Kidney tubule cell (primary cell): ENCODE measurements around the gene ISOC1.

Experiments
- DNase-seq: peaks from one replicate; pipeline ENCODE4 v3.0.0-alpha.2; 2018; ENCODE audit warnings: low spot score

The ISOC1 gene

DNA sequence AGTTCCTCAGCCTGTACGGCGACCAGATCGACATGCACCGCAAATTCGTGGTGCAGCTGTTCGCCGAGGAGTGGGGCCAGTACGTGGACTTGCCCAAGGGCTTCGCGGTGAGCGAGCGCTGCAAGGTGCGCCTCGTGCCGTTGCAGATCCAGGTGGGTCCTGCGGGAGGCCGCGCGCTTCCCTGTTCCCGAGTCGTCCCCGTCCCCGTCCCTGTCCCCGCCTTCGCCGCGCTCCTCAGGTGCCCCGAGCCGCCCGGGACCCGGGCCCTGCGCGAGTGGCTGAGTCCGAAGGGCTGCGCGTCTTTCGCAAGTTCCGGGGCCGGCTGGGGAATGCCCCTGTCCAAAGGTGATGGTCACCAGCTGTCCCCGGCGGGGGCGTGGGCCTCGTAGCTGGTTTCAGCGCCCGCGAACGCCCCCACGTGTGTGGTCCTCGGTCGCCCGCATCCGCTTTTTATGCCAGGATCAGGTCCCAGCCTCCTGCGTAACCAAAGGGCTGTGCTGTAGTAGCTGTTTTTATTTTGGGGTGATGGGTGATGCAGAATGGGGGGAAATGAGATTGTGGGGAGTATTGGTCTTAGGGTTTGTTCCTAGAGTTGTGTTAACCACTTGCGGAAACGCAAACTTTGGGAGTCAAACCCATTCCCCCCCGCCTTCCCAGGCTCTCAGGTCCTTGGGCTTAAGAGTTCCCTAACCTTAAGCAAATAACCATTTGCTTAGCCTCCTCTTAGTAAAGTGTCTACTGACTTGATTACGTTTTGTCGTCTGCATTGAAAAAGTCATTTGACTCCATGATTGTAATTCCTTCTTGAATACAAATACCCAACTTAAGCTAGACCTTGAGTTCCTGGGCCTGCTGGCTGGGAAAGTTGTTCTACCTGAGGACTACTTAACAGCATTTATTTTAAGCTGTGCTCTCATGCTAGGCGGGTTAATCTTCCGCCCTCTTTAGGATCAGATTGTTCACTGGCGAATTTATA, 663 bp downstream of the ISOC1 start:
- peak; percentile 60 for DNase-seq

DNA sequence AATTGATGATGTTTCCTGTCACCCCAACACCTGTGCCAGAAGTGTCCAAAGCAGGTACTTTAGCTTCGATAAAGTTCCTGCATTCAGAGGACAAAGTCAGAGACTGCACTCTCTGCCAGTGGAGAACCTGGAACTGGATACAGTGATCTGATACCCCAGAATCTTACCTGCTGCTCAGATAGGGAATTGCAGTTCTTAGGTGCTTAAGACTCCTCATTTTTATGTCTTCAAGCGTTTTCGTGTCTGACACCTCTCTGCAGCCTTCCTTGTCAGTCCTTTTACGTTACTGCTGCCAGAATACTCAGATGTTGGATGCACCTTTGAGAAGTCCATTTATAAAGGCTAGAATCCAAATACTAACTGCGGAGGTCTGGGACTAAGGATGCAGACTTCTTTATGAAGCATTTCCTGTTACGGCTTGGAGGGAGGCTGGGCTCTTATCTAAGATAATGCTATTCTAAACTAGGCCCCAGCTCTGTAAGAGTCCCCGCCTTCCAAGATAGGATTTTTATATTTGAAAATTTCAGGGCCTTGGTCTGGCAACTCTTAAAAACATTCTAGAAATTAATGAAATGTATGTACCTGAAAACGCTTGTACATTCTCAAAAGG, 1.9 kb downstream of the ISOC1 start:
- DNase-seq, result peak; percentile 21

DNA sequence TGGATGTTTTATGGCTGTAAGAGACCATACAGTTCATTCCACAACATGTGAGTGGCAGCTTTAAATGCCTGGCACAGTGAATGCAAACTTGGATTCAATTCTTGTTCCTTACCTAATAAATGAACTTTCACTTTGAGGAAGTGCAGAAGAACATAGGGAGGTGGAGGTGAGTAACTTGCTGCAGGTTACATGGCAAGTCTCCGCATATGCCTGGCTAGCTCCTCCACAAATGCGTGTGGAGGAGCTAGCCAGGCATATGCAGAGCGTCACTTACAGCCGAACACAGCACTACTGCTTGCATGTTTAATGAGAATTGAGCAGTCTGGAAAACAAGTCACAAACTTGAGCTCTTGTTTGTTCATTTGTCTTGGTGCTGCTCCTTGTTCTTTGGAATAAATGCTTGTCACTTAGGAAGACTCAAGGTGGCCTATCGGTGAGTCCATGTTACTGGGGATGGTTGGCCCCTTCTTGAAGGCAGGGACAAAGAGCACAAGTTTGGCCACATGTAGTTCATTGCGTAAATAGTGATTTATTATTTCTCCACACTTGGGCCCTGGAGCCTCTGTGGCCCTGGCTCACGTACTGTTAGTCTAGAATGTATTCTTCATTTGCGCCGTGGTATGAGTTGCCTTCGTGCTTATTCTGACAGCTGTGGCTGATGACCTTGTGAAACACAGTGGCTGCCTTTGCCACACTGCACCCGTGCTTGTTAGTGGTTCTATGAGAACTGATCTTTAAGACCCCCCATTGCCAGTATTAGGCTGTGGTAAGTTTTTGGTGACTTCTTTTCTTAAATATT, 3.1 kb downstream of the ISOC1 start:
- DNase-seq, result peak; percentile 20

DNA sequence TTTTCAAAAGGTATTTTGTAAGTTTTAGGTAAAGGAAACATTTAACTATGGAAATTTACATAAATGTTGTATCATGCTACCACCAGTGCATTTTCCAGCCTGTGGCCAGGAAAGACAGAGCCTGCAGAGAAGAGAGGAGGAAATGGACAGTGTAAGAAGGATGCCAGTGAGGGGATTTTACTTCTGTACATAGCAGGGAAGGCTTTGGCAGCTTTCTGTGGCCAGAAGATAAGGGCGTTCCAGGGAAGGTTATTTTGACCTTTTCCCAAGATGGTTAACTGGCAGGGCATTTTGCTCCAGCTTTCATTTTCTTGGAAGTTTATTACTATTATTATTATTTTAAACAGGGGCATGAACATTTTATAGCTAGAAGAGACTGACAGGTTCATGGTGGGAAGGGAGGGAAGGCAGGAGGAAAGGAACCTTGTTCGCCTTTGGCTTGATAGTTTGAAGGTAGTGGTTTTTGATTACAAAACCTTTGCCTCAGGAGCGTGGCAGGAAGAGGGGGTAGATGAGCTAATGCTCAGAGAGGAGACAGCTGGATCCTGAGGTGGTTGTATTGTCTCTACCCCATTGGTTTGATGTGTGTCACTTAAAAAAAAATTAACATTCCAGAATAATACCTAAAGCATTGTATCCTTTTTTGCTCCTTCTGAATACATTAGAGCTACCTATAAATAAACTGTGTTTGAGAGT, 4.1 kb downstream of the ISOC1 start:
- no peak for DNase-seq

DNA sequence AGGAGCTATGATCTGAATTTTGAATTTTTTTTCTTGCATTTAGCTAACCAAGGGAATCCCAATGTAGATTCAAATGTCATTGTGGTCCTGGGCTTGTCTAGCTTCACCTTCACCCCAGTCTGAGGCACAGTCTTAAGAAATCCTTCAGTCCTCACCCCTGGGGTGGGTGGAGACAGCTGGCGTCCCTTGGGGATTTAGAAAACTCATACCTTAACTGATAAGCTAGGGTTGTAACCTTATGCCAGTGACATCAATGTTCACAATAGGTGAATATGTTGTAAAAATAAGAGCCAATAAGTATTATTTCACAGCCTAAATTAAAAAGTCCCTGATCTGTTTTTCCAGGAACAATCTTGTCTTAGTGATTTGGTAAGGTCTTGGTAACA, 4.6 kb downstream of the ISOC1 start:
- no peak for DNase-seq

DNA sequence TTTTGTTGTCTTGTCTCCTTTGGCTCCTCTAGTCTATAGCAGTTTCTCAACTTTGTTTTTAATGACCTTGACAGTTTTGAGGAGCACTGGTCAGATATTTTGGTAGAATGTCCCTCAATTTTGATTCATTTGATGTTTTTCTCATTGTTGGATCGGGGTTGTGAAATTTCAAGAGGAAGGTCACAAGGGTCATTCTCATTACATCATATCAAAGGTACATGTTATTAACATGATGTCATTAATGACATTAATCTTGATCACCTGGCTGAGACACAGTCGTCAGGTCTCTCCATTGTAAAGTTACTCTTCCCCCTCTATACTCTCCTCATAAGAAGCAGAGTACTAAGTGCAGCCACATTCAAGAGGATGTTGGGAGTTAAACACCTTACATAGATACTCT, 7.2 kb downstream of the ISOC1 start:
- no peak for DNase-seq

DNA sequence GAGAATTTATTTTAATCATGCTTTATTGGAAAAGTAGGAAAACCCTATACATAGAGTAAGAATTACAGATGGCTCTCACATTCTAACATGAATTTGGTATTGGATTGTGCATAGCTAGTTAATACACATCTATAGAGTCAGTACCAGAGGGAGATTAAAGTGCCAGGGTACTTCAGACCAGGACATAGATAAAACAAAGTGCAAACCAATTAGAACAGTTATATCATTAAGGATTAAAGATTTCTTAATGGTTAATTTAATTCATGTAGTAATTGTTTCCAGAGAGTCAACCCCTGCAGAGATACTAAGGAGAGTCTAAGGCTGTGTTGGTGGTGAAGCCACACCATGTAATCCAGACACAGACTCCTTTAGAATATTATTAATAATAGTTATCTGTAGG, 8.8 kb downstream of the ISOC1 start:
- DNase-seq, result no peak

DNA sequence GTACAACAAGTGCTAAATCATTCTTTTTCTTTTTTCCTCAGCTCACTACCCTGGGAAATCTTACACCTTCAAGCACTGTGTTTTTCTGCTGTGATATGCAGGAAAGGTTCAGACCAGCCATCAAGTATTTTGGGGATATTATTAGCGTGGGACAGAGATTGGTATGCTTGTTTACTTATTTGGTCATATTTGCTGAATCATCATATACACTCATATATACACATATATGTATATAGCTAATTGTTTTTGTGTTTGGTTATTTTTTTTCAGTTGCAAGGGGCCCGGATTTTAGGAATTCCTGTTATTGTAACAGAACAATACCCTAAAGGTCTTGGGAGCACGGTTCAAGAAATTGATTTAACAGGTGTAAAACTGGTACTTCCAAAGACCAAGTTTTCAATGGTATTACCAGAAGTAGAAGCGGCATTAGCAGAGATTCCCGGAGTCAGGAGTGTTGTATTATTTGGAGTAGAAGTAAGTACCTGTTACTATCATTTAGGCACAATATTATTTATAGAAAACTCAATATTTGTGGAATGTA, 10.4 kb downstream of the ISOC1 start:
- no peak for DNase-seq

DNA sequence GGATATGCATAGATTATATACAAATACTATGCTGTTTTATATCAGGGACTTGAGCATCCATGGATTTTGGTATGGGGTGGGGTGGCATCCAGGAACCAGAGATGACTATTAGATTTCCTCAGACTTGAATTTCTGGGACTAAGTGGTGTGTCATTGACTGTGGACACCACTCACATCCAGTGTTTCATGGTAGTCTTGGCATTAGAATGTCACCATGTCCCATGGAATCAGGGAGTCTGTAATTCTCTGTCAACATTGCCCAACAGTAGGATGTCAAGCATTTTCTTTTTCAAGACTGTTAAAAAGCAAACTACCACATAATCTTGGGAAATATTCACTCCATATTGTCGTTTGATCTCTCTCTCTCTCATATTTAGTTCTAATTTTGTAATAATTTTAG, 13.1 kb downstream of the ISOC1 start:
- no peak for DNase-seq

DNA sequence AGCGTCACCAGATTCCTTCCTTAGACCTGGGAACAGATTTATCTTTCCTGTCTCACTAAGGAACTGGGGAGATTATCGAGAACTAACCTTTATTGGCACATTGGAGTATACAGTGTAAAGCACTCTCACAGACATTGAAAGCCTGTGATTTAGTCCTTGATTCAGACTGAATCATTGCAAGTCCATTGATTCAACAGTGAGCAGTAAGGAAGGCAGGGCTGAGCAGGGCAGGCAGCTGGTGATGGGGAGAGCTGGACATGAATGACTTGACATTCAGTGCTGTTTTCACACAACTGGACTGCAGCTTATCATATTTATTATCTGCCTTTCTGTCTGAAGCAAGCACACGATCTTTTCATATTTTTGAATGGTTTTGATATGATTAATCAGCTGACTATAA, 16.2 kb downstream of the ISOC1 start:
- DNase-seq, result no peak

DNA sequence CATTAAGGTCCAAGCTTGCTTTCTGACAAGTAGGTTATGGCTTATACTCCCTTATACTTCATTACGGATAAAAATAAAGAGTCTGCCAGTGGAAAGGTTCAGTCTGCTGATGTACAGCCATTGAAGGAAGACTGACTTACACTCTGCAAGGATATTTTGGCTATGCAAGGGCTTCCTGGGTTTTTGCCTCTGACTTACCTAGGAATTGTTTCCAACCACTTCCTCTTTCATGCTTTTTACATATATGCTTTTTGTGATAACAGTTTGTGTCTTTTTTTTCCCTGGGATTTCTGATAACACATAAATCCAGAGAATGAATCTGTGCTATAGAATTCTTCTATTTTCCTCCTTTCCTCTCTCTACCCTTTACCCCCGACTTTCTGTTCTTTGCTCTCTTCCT, 16.8 kb downstream of the ISOC1 start:
- DNase-seq, result no peak

DNA sequence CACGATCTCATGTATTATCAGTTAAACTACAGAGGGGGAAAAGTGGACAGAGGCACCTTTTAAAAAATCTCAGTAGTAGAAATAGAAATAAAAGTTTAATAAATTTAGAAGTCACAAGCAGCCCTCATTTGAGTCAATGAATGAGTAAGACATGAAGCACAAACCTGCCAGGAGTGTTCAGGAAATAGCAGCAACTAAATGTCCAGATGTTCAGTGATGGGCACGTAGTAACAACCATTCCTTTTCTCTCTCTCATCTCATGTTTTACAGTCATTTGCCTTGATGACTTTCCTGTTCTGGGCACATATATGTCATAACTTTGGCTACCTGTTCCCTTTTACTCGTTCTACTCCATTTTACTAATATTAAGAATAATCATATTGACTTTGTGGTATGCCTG, 17.7 kb downstream of the ISOC1 start:
- no peak for DNase-seq

DNA sequence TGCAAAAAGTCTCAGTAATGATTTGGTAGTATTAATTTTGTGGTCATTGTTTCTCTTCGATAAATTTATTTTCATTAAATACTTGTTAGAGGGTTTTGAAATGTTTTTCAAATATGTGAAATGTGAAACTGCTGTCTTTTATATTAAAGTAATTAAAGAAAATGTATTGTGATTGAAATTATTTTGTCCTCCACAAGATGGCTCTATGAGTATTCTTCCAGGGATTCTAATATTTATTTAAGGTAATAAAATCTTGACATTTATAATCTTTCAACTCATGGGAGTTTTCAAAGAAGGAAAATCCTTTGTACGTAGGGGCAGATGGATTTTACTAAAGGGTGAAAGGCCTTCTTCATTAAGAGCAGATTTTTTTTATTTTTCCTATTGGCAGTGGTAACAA, 19.3 kb downstream of the ISOC1 start:
- no peak for DNase-seq

DNA sequence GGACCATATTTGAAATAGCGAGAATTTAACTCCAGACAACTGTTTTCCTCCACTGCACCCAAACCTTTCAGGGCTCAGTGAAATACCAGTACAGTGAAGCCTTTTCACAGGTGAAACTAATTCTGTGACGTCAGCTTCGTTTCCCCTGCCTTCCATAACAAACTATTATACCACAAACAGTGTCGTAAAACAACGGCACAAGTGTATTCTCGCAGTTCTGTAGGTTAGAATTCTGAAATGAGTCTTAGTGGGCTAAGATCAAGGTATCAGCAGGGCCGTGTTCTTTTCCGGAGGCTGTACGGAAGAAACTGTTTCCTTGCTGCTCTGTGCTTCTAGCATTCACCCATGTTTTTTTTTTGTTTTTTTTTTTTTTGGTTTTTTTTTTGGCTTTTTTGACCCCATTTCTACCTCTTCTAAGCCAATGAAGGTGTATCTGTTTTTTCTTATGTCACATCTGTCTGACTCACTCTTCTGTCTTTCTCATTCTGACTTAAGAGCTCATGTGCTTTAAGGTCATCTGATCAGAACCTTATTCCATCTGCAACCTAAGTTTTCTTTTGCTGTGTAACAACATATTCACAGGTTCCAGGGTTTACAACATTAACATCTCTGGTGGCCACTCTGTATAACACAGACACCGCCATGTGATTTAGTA, 20.1 kb downstream of the ISOC1 start:
- no peak for DNase-seq

DNA sequence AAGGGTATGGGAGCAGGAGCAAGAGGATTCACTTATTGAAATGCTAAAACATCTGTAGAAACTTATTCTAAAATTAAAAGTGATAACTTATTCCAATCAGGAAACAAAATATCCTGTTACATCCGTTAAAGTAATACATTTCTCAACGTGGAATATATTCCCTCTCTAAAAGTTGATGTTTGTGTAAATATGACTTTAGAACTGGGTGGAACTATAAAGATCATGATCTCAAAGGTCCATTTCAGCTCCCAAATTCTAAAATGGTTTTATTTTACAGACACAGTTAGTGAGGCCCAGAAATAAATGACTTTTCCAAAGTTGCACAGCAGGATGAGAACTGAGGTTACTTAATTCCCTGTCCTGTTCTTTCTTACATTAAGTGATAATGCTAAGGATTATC, 21.1 kb downstream of the ISOC1 start:
- DNase-seq, result no peak

DNA sequence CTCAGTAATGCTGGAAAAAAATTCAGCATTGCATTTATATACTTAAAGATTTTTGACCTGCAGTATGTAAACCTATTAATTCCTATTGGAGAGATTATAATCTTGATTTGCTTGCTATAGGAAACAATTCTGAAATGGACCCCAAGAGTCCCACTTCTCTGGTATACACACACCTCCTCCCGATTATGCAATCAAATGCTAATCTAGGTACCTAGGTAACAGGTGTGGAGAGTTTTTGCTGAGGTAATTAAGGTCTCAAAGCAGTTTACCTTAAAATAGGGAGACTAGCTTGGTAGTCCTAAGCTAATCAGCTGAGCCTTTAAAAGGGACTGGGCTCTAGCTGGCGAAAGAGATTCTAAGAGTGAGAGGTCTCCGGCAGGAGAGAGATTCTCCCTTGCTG, 22.2 kb downstream of the ISOC1 start:
- DNase-seq, result no peak

DNA sequence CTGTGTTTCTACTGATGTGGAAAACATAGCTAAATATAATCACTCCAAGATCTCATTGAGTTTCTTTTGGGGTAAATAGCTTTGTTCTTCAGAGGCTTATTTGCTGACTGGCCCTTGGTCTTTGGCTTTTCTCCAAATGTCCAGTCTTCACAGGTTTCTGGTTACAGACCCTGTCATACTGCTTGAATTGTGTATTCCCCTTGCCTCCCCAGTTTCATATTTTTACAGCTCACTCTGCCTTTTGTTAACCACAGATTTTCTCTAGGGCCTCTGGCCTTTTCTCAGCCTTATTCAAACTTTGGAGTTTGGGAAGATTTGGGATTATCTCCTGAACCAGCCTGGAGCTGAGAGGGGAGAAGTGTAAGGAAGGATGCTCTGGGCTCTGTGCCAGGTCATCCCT, 23.9 kb downstream of the ISOC1 start:
- DNase-seq, result no peak

DNA sequence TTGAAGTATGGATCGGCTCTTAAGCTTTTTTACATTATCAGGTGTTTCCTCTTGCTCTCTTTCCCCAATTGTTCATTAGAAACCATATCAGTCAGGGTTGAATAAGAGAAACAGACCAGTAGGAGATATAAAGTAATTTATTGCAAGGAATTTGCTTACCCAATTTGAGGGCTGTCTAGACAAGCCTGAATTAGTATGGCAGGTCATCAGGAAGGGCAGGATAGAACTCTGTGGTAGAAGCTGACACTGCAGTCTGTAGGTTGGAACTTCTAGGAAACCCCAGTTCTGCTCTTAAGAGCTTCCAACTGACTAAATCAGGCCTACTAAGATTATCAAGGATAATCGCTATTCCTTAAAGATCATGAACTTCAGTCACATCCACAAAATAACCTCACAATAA, 24.3 kb downstream of the ISOC1 start:
- no peak for DNase-seq

DNA sequence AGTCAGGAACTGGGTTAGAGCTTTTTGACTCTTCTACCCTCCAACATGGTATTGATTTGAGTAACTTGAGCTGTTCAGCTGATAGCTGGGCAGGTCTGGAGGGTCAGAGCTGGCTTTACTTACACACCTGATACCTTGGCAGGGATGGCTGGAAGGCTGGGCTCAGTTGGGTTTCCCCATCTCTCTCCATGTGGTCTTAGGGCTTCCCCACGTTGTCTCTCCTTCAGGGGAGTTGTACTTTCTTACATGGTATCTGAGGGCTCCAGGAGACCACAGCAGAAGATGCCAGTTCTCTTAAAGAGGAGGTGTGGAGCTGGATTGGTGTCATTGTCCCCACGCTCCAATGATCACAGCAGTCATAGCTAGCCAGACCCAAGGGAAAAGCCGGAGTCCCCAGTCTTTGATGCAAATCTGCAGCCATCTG, 25.6 kb downstream of the ISOC1 start:
- no peak for DNase-seq

DNA sequence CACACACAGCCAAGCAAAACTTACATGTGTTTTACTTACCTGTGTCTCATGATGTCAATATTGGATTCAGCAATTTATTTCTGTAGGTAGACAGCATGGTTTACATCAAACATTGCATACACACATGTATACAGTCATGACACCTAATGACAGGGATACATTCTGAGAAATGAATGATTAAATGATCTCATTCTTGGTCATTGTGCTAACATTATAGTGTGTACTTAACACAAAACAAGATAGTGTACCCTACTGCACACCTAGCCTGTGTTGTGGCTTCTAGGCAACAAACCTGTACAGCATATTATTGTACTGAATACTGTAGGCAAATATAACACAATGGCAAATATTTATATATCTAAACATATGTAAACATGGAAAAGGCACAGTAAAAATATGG, 28.0 kb downstream of the ISOC1 start:
- DNase-seq, result no peak

DNA sequence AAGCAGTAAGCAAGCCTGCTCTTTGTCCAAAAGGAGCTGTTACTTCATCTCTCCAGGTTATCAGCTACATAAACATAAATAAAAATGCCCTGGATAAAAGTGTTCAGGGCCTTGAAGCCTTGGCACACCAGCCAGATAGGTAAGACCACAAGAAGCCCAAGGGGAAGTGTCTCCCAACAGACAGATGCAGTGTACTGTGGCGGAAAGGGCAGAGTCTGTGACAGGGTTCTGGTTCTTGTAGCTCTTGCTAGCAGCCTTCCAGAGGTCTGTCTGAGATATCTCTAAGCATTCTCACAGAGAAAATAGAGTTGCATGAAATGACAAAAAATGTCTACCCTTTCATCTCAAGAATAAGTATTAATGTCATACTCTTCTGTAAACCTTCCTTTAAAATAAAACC, 30.1 kb downstream of the ISOC1 start:
- DNase-seq, result no peak
